Endodermal cell (in vitro differentiated cells): ENCODE measurements around the gene SCARF2. TPM values are rescaled to one million over a fixed set of nuclear protein-coding genes. Genes with fewer than 3 reads are reported as not detected.

ENCODE experiments used
- DNase-seq: peaks from one replicate; pipeline ENCODE4 v3.0.0-alpha.2; 2017
- H3K27ac ChIP-seq: 2 replicates; pipeline ENCODE4 v1.5.1; 2013; ENCODE audit warnings: mild to moderate bottlenecking, low read depth, low read length, moderate library complexity
- H3K27me3 ChIP-seq: 2 replicates; pipeline ENCODE4 v1.6.1; 2013; ENCODE audit warnings: mild to moderate bottlenecking, low read length, moderate library complexity; ENCODE audit not compliant: insufficient read depth, control insufficient read depth, poor library complexity, severe bottlenecking
- H3K36me3 ChIP-seq: 2 replicates; pipeline ENCODE4 v1.7.0; 2013; ENCODE audit warnings: mild to moderate bottlenecking, low read length, moderate library complexity; ENCODE audit not compliant: control insufficient read depth, insufficient read depth
- H3K4me1 ChIP-seq: one replicate; pipeline ENCODE4 v1.7.0; 2013; ENCODE audit warnings: low read length; ENCODE audit not compliant: control insufficient read depth, insufficient read depth
- H3K4me3 ChIP-seq: 2 replicates; pipeline ENCODE4 v1.5.1; 2013; ENCODE audit warnings: mild to moderate bottlenecking, low read length, moderate library complexity
- H3K9ac ChIP-seq: 2 replicates; pipeline ENCODE4 v1.6.1; 2013; ENCODE audit warnings: mild to moderate bottlenecking, low read length, moderate library complexity; ENCODE audit not compliant: poor library complexity, severe bottlenecking; ENCODE audit errors: extremely low read depth
- H3K9me3 ChIP-seq: 2 replicates; pipeline ENCODE4 v1.6.1; 2013; ENCODE audit warnings: mild to moderate bottlenecking, low read length, moderate library complexity; ENCODE audit not compliant: control insufficient read depth
- H3K27ac Mint-ChIP-seq: 2 replicates; pipeline ENCODE4 v1.8.0; 2020; ENCODE audit warnings: mixed read lengths
- H3K27me3 Mint-ChIP-seq: 2 replicates; pipeline ENCODE4 v1.8.0; 2021; ENCODE audit warnings: mild to moderate bottlenecking, mixed read lengths; ENCODE audit not compliant: insufficient read depth
- H3K36me3 Mint-ChIP-seq: 2 replicates; pipeline ENCODE4 v1.8.0; 2020; ENCODE audit warnings: low read depth, mixed read lengths
- H3K4me1 Mint-ChIP-seq: 2 replicates; pipeline ENCODE4 v1.8.0; 2020; ENCODE audit warnings: mixed read lengths
- H3K4me3 Mint-ChIP-seq: 2 replicates; pipeline ENCODE4 v1.8.0; 2020; ENCODE audit warnings: mild to moderate bottlenecking, moderate library complexity, mixed read lengths
- H3K9me3 Mint-ChIP-seq: 2 replicates; pipeline ENCODE4 v1.8.0; 2020; ENCODE audit warnings: mild to moderate bottlenecking, mixed read lengths
- CTCF ChIP-seq: fragments of 200-600 bp; sonication (generic); conservative IDR thresholded peaks from 2 replicates; pipeline ENCODE4 v1.5.0; 2021; ENCODE audit warnings: antibody characterized with exemption, mild to moderate bottlenecking
- WGBS, 2 experiments: methylation state at CpG; one replicate each; pipeline versions ENCODE4 v1.1.5 to v1.1.7; 2013; ENCODE audit warnings: missing lambda C conversion rate in 2 of 2, mixed read lengths in 1 of 2; ENCODE audit not compliant: insufficient coverage in 1 of 2, insufficient read length in 1 of 2; 5-methylcytosine and 5-hydroxymethylcytosine counted together
- total RNA-seq, 2 donors: library from RNA; stranded (reverse); fragmentation: NEBNext Ultra II Directional in 1 of 2; extraction: Animal tissue kit (Norgen Biotek cat#: 25700) in 1 of 2; gene quantifications; 2 replicates in 1 of 2; 3 replicates in 1 of 2; pipeline ENCODE4 v1.2.1, GENCODE V29; 2021

SCARF2 gene
- total RNA-seq, 2 donors from 2014 or later = 19.8 to 20.3 TPM

- Mint-ChIP-seq H3K27me3 (no peaks in the 10 kb centered on the region), H3K27ac (no peak overlapping the region), H3K36me3 (peaks cover 17% of the 10 kb centered on the region), H3K9me3 (peaks cover 5% of the 10 kb centered on the region), H3K4me1 (peaks cover 37% of the 10 kb centered on the region), H3K4me3 (no peak overlapping the region)
- no peaks in the 10 kb centered on the region for H3K27me3 ChIP-seq
- no peak for DNase-seq
- H3K4me3 ChIP-seq = peak overlapping the region; percentile 87
- no peaks in the 10 kb centered on the region for H3K9me3 ChIP-seq
- no peak overlapping the region for H3K9ac ChIP-seq
- WGBS, 2 experiments = 94 to 100% methylated on average over 1 of the region's 1 CpG
- peaks cover 7% of the 10 kb centered on the region for H3K4me1 ChIP-seq
- H3K36me3 ChIP-seq = peaks cover 14% of the 10 kb centered on the region
- no peak for TF ChIP-seq CTCF
- no peak overlapping the region for H3K27ac ChIP-seq
Observed at GRCh38 chr22:20396639-20397038, 41.0 kb downstream of the SCARF2 start.

- WGBS, 2 experiments = 75 to 82% methylated on average over 1 to 2 of the region's 2 CpGs
- H3K4me3 Mint-ChIP-seq = peak overlapping the region; percentile 76
- no peak overlapping the region for H3K9ac ChIP-seq
Observed at GRCh38 chr22:20395907-20396287, 41.7 kb downstream of the SCARF2 start.

GRCh38 chr22:20395181-20395906 is 42.3 kb downstream of the SCARF2 start:
- TF ChIP-seq CTCF = no peak
- Histone ChIP-seq H3K27ac (no peak overlapping the region), H3K9ac (peak overlapping the region; percentile 87), H3K4me3 (peak overlapping the region; percentile 87), H3K9me3 (no peaks in the 10 kb centered on the region), H3K36me3 (peaks cover 2% of the 10 kb centered on the region), H3K27me3 (no peaks in the 10 kb centered on the region), H3K4me1 (peaks cover 7% of the 10 kb centered on the region)
- H3K4me3 Mint-ChIP-seq = peak overlapping the region; percentile 76
- H3K27ac Mint-ChIP-seq = peak overlapping the region; percentile 36
- H3K9me3 Mint-ChIP-seq = peaks cover 5% of the 10 kb centered on the region
- peaks cover 8% of the 10 kb centered on the region for H3K27me3 Mint-ChIP-seq
- H3K36me3 Mint-ChIP-seq = peaks cover 9% of the 10 kb centered on the region
- H3K4me1 Mint-ChIP-seq = peaks cover 37% of the 10 kb centered on the region
- 87 to 88% methylated on average over 16 to 20 of the region's 20 CpGs for WGBS, 2 experiments
- no peak for DNase-seq

More at GRCh38 chr22:20395907-20396287, 41.7 kb downstream of the SCARF2 start:
- Histone ChIP-seq H3K36me3 (peaks cover 6% of the 10 kb centered on the region), H3K9me3 (no peaks in the 10 kb centered on the region), H3K27ac (no peak overlapping the region), H3K4me1 (peaks cover 7% of the 10 kb centered on the region), H3K27me3 (no peaks in the 10 kb centered on the region), H3K4me3 (peak overlapping the region; percentile 87)
- Mint-ChIP-seq H3K27ac (no peak overlapping the region), H3K36me3 (peaks cover 15% of the 10 kb centered on the region), H3K27me3 (peaks cover 4% of the 10 kb centered on the region), H3K4me1 (peaks cover 37% of the 10 kb centered on the region), H3K9me3 (peaks cover 5% of the 10 kb centered on the region)
- no peak for DNase-seq
- no peak for TF ChIP-seq CTCF
